HG02610 (cell line): Measurements from ENCODE around the gene TTLL1.

Experiments
- ATAC-seq: cut with Tn5 transposase; IDR thresholded peaks from one replicate; pipeline ENCODE4 v1.9.1; 2021; ENCODE audit warnings: mild to moderate bottlenecking, moderate library complexity; ENCODE audit not compliant: unreplicated experiment

TTLL1 gene

GRCh38 chr22:43014869-43015676 lies 74.1 kb downstream of the TTLL1 start, which contains the start of gene PACSIN2:
PACSIN2 (minus strand) TSS chr22:43015149; CDS start chr22:42912080, 103,069 bp downstream.
- ATAC-seq = peak; percentile 89

- peak; percentile 6 for ATAC-seq
Measured at GRCh38 chr22:43014316-43014868, 74.8 kb downstream of the TTLL1 start.

DNA sequence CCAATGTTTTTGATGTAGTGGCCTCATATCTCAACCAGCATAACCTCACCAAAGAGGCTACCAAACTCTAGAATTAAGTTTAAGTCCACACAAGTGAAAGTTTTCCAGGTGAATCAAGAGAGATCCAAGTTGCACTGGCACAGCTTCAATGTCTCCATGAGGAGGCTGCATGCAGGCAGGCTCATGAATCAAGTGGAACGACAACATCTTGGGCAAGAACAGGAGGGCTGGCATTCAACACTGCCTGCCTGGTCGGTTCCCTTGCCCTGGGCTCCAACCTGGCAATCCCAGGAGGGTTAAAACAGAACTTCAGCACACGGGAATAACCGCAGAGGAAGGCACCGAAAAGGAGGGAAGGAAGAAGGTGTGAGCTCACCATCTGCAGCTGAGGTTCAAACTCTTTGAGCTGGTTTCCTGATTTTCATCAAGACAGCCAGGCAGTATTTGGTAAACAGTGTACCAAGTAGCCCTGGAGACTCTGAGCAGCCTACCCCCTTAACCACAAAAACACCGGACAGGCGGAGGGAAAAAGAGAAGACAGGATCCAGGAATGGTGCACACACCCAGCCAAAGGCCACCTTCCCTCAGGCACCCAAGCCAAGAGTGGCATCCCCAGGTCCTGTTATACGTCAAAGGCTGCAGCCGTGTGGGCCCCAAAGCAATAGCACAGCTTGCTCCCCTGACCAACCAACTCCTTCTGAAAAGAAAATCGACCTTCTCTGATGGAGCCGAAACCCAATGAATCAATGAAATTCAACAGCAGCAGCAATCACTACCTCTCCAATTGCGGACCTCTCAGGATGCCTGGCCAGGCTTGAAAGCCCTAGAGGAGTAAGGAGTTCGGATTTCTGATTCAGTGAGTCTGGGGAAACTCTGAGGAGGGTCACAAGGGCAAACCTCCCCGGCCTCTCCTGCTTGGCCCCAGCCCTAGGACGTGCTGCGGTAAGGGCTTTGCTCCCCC lies 75.6 kb downstream of the TTLL1 start:
- no peak for ATAC-seq

GRCh38 chr22:43012390-43012789 lies 76.8 kb downstream of the TTLL1 start:
- no peak for ATAC-seq

DNA sequence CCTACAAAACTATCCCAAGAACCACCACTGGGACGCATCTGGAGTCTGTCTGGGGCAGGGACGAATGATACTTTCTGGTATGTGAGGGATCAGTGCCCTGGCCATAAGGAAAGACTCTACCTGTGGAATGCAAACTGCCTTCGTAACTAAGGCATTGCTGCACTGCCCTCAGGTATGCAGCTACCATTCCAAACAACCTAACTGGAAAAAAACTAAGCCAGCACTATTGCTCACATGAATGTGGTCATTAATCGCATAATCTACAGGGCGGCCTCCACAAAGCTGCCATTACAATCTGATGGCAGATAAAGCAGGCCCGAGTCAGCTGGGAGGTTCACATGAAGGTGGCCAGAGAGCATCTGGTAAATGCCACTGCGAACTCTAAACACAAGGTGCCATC lies 78.1 kb downstream of the TTLL1 start:
- no peak for ATAC-seq

DNA sequence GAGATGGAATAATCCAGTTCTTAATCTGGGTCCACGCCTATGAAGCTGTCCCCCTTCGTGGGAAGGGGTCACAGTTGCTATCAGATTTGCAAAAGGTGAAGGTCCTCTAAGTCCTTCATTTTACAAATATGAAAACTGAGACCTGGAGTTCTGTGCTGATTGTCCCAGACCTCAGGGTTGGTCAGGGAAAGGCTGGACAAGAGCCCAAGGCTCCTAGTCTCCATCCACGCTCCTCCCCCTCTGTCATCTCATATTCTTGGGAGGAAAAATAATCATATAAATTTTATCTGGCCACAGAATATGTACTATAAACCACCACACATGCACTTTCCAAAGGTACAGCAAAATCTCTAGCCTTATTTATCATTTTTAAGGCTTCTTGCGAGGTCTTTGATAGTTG lies 79.7 kb downstream of the TTLL1 start:
- ATAC-seq = no peak

DNA sequence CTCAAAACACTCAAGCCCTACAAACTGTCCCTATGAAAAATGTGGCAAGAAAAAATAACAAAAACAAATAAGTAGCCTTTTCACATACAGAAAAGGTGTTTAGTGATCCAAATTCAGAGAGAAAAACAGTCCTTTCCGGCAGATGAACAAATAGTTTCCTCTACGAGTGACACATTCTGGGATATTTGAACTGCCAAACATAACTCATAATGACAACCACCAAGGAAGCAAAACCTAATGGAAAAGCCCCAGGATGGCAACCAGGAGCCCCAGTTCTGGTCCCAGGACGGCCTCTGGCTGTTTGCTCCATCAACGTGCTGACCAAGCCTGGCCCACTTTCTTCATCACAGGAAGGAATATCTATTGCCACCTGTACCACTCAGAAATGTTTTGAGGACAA lies 80.3 kb downstream of the TTLL1 start:
- no peak for ATAC-seq

- ATAC-seq = no peak
Measured at GRCh38 chr22:43008509-43008908, 80.7 kb downstream of the TTLL1 start.

DNA sequence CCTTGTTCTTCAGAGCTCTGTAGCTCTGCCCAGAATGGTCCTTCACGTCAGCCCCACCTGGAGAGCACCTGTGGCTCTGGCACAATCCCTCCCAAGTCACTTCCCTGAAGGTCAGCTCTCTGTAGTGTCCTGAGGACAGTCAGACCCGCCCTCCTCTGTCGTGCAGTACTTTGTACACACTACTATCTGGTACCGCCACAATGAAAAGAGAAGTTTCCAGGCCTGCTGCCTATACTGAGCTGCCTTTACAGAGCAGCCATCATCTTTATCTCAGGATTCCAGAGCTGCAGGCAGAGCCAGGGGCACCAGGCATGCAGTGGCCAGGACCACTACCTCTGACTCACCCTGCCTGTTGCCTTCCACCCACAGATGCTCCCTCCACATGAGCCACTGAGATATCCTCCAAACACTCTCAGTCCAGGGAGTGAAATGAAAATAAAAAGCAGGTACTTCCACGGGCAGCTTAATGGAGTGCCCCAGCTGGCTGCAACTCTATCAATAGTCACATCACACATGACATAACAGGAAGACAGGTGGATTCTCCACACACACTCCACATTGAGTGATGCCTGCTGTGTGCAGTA lies 81.6 kb downstream of the TTLL1 start:
- ATAC-seq = no peak

DNA sequence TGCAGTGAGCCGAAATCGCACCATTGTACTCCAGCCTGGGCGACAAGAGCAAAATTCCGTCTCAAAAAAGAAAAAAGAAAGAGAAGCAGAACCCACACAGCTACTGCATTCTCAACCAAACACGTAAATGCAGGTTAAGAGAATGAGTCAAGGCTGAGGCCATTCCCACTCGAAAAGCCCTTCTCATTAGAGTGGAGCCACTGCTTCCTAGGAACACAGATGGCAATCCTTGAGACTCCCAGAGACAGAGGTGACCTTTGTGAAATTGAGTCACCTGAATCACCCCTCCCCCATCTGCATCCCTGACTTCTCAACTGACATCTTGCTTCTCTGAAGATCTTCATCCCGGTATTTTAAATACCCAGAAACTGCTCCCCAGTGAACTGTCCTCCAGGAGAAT lies 82.4 kb downstream of the TTLL1 start:
- ATAC-seq = no peak

DNA sequence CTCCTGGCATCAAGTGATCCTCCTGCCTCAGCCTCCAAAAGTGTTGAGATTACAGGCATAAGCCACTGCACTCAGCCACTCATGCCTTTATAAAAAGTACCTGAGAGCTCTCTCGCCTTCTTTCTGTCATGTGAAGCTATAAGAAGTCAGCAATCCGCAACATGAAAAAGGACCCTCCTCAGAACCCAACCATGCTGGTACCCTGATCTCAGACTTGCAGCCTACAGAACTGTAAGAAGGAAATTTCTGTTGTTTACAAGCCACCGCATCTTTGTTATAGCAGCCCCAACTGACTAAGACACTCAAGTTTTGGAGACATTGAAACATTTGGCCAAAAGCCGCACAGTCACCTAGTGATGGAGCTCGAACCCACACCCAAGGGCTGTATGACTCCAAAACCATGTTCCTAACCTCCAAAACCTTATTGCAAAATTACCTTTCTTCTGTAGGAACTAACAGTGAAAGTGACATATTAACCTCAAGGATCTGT lies 83.1 kb downstream of the TTLL1 start:
- no peak for ATAC-seq

DNA sequence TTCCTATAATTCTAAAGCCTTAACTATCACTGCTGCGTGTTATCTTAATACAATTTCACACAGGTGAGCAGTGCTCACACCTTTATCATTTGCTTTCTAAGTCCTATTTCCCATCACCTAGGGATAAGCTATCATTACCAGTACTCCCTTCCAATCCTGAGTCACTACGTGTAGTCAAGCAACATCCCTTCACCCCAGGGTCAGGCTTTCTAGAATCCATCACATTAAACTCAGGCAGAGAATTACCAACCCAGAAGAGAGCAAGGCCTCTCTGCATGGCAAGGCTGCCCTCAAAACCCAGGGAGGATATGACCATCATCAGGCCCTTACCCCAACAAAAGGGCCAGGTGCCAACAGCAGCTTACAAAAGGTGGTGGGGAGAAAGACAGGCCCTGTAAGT lies 84.1 kb downstream of the TTLL1 start:
- ATAC-seq = no peak

GRCh38 chr22:43004362-43005035 lies 84.7 kb downstream of the TTLL1 start:
- no peak for ATAC-seq

GRCh38 chr22:43002202-43002586 lies 87.0 kb downstream of the TTLL1 start:
- ATAC-seq = no peak

GRCh38 chr22:43001271-43002201 lies 87.7 kb downstream of the TTLL1 start:
- no peak for ATAC-seq

- ATAC-seq = no peak
Measured at GRCh38 chr22:43000441-43001175, 88.6 kb downstream of the TTLL1 start.

DNA sequence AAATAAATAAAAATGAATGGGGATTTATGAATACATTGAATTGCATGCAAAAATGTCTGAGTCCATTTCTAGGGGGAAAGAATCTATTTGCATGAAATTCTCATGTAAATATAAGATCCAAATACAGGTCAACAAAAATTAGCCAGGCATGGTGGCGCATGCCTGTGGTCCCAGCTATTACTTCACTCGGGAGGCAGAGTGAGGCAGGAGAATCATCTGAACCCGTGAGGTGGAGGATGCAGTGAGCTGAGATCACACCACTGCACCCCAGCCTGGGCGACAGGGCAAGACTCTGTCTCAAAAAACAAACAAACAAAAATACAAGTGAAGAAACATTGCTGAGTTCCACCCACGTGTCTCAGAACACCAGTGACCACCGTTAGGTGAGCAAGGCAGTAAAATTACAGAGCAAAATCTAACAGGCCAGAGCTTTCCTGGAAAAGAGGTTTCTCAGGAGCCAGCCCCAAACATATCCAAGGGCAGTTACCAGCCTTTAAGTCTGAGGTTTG lies 91.6 kb downstream of the TTLL1 start:
- no peak for ATAC-seq

- ATAC-seq = no peak
Measured at GRCh38 chr22:42996646-42997365, 92.4 kb downstream of the TTLL1 start.
